Left forelimb (tissue), 1 donor: ENCODE results near the gene HS6ST3.

ENCODE experiments used
- DNase-seq: peaks from one replicate; pipeline ENCODE4 v3.0.0-alpha.2; 2018; ENCODE audit warnings: low spot score

HS6ST3 gene

GRCh38 chr13:96299235-96299634, 209.3 kb downstream of the HS6ST3 start:
- DNase-seq: no peak

DNA sequence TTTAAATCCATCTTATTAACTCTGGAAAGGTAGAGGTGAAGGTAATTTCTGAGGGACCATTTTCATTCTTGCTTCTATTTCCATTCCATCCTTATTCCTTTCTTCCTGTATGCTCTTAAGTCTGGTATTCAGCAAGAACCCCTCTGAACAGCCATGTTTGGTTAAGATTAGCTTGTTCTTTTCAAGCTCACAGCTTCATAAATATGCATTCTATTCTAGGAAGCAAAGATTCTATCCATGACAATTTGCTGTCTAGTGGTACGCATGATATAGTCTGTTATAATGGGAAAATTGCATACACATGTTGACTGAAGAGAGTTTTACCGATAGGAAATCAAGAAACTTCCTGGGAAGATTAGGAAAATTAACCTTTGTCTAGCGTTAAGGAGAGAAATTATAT, 218.7 kb downstream of the HS6ST3 start:
- DNase-seq: no peak

DNA sequence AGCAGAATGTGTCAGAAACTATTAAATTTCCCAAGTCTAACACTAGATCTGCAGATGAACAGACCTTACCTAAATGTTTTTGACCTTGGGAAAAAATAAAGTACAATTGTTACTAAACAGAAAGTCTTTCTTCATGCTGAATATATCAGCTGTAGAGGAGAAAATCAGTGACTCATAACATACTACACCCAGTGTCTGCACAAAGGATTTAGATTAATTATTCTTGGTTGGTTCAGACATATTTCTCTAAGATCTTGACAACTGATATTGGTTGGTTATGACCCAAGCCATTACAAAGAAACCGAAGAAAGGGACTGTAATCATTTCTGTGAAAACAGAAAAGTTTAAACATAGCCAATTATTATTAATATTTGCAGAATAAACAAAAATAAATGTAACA, 225.1 kb downstream of the HS6ST3 start:
- DNase-seq: no peak

GRCh38 chr13:96338030-96338429, 248.1 kb downstream of the HS6ST3 start:
- no peak for DNase-seq

DNA sequence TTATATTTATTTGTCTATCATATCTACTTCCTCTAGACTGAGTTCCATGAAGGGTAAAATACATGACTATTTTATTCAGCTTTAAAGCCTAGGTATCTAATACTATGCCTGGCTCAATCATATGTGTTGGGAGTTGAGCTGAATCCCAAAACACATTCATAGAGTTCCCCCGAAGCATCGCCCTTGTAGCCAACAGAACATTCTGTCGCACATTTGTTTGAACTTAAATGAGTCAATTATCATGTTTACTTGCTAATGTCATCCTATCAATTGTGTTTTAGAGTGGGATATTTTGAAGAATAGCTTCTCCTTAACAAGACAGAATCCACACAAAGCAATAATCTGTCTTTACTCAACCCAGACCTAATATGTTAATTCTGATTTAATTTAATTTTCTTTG, 252.4 kb downstream of the HS6ST3 start:
- no peak for DNase-seq

GRCh38 chr13:96342852-96343465, 253.1 kb downstream of the HS6ST3 start:
- no peak for DNase-seq

- DNase-seq: no peak
Measured at GRCh38 chr13:96346921-96347320, 257.0 kb downstream of the HS6ST3 start.

- no peak for DNase-seq
Measured at GRCh38 chr13:96373597-96373996, 283.7 kb downstream of the HS6ST3 start.

DNA sequence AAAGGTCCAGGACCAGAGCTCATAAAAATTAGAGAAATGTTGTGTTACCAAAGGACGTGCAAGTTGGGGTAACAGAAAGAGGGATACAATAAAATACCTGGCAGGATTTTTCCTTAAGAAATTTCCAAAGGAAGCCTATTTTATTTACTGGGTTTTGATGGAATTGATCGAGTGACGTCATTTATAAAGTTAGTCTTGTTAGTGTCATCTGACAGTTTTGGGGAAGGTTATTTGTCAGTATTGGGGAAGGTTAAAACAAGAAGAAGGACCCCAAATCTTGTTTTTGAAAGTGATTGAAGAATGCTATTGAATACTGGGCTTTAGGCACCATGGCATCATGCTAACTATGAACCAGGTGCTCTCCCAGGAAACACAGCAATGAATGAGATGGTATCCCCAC, 287.9 kb downstream of the HS6ST3 start:
- no peak for DNase-seq

GRCh38 chr13:96379967-96380366, 290.1 kb downstream of the HS6ST3 start:
- DNase-seq: no peak

- no peak for DNase-seq
Measured at GRCh38 chr13:96381681-96382080, 291.8 kb downstream of the HS6ST3 start.

- no peak for DNase-seq
Measured at GRCh38 chr13:96388598-96388997, 298.7 kb downstream of the HS6ST3 start.

GRCh38 chr13:96391606-96392005, 301.7 kb downstream of the HS6ST3 start:
- no peak for DNase-seq

- DNase-seq: no peak
Measured at GRCh38 chr13:96397807-96398206, 307.9 kb downstream of the HS6ST3 start.

GRCh38 chr13:96398486-96398885, 308.6 kb downstream of the HS6ST3 start:
- no peak for DNase-seq

GRCh38 chr13:96403241-96403640, 313.3 kb downstream of the HS6ST3 start:
- DNase-seq: no peak

DNA sequence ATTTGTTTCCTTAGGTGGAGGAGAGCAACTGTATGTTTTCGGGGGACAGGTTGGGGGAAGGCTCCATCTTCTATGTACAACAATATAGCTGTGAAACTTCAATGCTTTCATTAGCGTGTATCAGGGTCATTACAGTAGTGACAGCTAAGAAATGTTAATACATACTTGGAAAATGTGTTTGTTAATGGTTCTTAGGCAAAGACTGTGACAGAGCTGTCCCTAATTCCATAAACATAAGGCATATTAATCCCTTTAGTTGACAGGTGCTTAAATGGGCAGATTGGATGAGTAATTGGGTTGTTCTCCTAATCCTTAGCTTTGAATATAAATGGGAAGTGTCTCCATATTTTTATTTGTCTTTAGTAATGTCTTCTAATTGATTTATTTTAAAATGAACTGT, 313.7 kb downstream of the HS6ST3 start:
- DNase-seq: no peak

- no peak for DNase-seq
Measured at GRCh38 chr13:96415831-96416385, 326.0 kb downstream of the HS6ST3 start.

DNA sequence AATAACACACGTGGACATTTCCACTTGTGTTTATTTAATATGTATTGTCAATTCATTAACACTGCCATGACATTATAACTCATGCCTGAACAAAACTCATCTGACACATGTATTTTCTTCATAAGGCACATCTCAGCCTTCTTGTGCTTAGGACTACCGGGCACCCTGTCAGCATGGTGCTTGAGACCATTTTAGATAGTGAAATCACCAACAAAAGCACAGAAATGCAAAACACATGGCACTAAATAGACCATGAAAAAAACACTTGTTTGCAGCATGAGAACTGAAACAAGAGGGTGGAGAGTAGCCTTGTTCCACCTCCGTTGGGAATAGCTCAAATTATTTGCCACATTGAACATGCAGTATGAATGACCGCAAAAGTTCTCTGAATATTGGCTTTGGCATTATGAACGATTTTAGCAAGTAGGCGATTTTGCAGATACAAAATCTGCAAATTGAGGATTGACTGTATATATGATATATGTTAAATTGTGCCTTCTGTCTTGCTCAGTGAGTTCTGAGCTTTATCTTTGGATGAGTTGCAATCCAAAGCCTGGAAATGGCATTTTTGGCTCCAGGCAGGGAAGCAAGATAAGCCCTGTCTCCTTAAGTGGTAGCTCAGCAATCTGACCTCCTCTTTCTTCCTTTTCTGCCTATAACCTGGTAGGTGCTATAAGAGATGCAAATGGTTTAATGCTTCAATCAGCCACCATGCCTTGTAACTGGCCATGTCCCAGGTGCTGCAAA, 328.2 kb downstream of the HS6ST3 start:
- DNase-seq: no peak

DNA sequence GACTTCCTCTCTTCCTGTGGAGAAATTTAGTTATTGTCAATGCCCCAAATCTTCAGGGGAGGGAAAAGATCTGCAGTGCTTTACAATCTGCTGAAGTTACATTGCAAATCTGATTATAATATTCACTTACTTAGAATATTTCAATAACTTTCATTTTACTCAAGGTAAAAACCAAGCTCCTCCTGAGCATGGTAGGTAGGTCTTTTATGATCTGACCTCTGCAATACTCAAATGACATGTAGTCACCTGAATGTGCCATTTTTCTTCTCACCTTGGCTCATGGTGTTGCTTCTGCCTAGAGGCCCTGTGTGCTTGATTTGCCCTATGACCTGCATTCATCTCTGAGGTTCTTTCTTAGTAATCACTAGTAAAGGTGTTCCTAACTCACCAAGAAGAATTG, 331.4 kb downstream of the HS6ST3 start:
- DNase-seq: no peak

DNA sequence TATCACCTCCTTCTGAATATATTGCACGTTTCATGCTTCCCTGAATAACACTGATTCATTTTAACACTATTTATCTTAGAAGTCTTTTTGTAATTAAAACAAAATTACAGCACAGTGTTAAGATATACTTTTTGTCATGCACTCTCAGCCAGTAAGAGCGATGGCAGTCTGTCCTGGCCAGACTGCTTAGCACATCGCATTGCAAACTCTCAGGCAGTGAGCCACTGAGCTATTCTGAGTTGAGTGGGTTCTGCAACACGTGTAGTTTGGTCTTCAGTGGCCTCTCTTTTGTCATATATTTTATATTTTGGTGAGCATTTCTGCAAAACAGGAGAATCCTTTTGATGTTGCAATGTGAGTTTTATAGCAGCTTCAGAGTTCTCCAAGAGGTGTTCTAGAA, 332.1 kb downstream of the HS6ST3 start:
- no peak for DNase-seq

- DNase-seq: no peak
Measured at GRCh38 chr13:96426167-96426566, 336.3 kb downstream of the HS6ST3 start.

- DNase-seq: no peak
Measured at GRCh38 chr13:96428911-96429310, 339.0 kb downstream of the HS6ST3 start.
